GM12878 (cell line): ENCODE measurements around the gene CNTNAP2. TPM values are rescaled to one million over a fixed set of nuclear protein-coding genes. Genes with fewer than 3 reads are reported as not detected.

Experiments used
- ATAC-seq: fragments of 200-7000 bp; cut with Tn5 transposase; 3 replicates; pipeline ENCODE4 v1.9.1; 2020; ENCODE audit warnings: mild to moderate bottlenecking, moderate library complexity
- BruUV-seq: library from RNA; stranded (reverse); fragments of 400-500 nt; replicated peaks from 2 replicates; lab custom pipeline; 2021; lab: Mats Ljungman, UMichigan
- CTCF ChIA-PET: fragments of 300-600 bp; sonication (Branson Sonifier 250); formaldehyde crosslinking; extraction: SDS; loops from one replicate; lab custom pipeline; 2021; ENCODE audit warnings: inconsistent platforms; lab: Yijun Ruan, JAX
- POLR2A ChIA-PET: fragments of 350-600 bp; formaldehyde crosslinking; extraction: SDS; loops from one replicate; lab custom pipeline; 2021; ENCODE audit warnings: inconsistent platforms; lab: Charles Lee
- RAD21 ChIA-PET: fragments of 300-600 bp; sonication (Branson Sonifier 250); formaldehyde crosslinking; loops from one replicate; lab custom pipeline; 2023; ENCODE audit warnings: antibody characterized with exemption; ENCODE audit not compliant: unreplicated experiment; lab: Charles Lee
- SMC1A ChIA-PET: fragments of 300-600 bp; sonication (Branson Sonifier 250); formaldehyde crosslinking; loops from one replicate; lab custom pipeline; 2023; ENCODE audit not compliant: unreplicated experiment, uncharacterized antibody; lab: Charles Lee
- DNase-seq: peaks from one replicate; pipeline ENCODE4 v3.0.0-alpha.2; 2011; ENCODE audit warnings: low read depth, low spot score
- FAIRE-seq: peaks from 3 replicates; lab custom pipeline; 2011; peaks lifted over from hg19 to GRCh38; lab: Jason Lieb, UNC
- H2AFZ ChIP-seq: 2 replicates; pipeline ENCODE4 v1.6.0; 2011; ENCODE audit warnings: low read depth, low read length, control low read depth; ENCODE audit not compliant: control insufficient read depth
- H3K27ac ChIP-seq: 2 replicates; pipeline ENCODE4 v1.5.1; 2011; ENCODE audit warnings: control low read depth; ENCODE audit not compliant: control insufficient read depth, insufficient read depth
- H3K27me3 ChIP-seq, 2 experiments: replicated peaks in 1 of 2; 2 replicates each; pipeline versions ENCODE4 v1.6.0 to v1.6.1; 2011; ENCODE audit warnings: low read length in 1 of 2; ENCODE audit not compliant: control insufficient read depth in 2 of 2, insufficient read depth in 2 of 2
- H3K36me3 ChIP-seq, 2 experiments: 2 replicates each; pipeline ENCODE4 v1.5.1; 2011; ENCODE audit warnings: low read length in 1 of 2; ENCODE audit not compliant: control insufficient read depth in 2 of 2, insufficient read depth in 2 of 2
- H3K4me1 ChIP-seq: 2 replicates; pipeline ENCODE4 v1.6.1; 2011; ENCODE audit warnings: mild to moderate bottlenecking, low read length, moderate library complexity, mixed read lengths; ENCODE audit not compliant: control insufficient read depth, insufficient read depth
- H3K4me2 ChIP-seq: 2 replicates; pipeline ENCODE4 v1.6.0; 2011; ENCODE audit warnings: control low read depth; ENCODE audit not compliant: control insufficient read depth, insufficient read depth
- H3K4me3 ChIP-seq: fragments of 200-600 bp; sonication (generic); 2 replicates; pipeline ENCODE4 v1.5.1; 2016
- H3K79me2 ChIP-seq: 2 replicates; pipeline ENCODE4 v1.6.0; 2011; ENCODE audit warnings: low read length; ENCODE audit not compliant: control insufficient read depth, insufficient read depth
- H3K9ac ChIP-seq: 2 replicates; pipeline ENCODE4 v1.8.0; 2011; ENCODE audit warnings: low read length, control low read depth, mixed read lengths; ENCODE audit not compliant: control insufficient read depth, insufficient read depth
- H3K9me3 ChIP-seq: replicated peaks from 3 replicates; pipeline ENCODE4 v1.5.1; 2011; ENCODE audit warnings: mild to moderate bottlenecking, low read length; ENCODE audit not compliant: control insufficient read depth, insufficient read depth
- H4K20me1 ChIP-seq: 2 replicates; pipeline ENCODE4 v1.6.0; 2011; ENCODE audit not compliant: control insufficient read depth, insufficient read depth
- ASH2L ChIP-seq: fragments of 300-600, 200-600 bp; sonication (generic); IDR thresholded peaks from 2 replicates; pipeline ENCODE4 v1.6.1; 2017; ENCODE audit warnings: low read depth, mild to moderate bottlenecking, borderline replicate concordance
- ATF7 ChIP-seq: fragments of 450-650 bp; IDR thresholded peaks from 2 replicates; pipeline ENCODE4 v1.6.1; 2016; ENCODE audit warnings: low read depth, mild to moderate bottlenecking
- CBFB ChIP-seq: IDR thresholded peaks from 2 replicates; pipeline ENCODE4 v1.6.1; 2016; ENCODE audit warnings: antibody characterized with exemption, low read depth
- CEBPB ChIP-seq, 2 experiments: fragments of 150-350 bp in 1 of 2; IDR thresholded peaks; 2 replicates each; pipeline ENCODE4 v1.6.1; 2012 to 2014; ENCODE audit warnings: low read depth in 2 of 2, low read length in 2 of 2, borderline replicate concordance in 1 of 2, inconsistent platforms in 1 of 2
- CREM ChIP-seq: IDR thresholded peaks from 2 replicates; pipeline ENCODE4 v1.6.1; 2014; ENCODE audit warnings: antibody characterized with exemption, low read depth
- ESRRA ChIP-seq: IDR thresholded peaks from 2 replicates; pipeline ENCODE4 v1.6.1; 2012; ENCODE audit warnings: mild to moderate bottlenecking, low read length, improper control_type of control experiment
- GATAD2B ChIP-seq: fragments of 450-650 bp; conservative IDR thresholded peaks from 2 replicates; pipeline ENCODE4 v1.6.1; 2017; ENCODE audit warnings: low read depth, mild to moderate bottlenecking, moderate library complexity
- IKZF2 ChIP-seq, 2 experiments: fragments of 450-650 bp; IDR thresholded peaks; 2 replicates each; pipeline ENCODE4 v1.6.1; 2017; ENCODE audit warnings: mild to moderate bottlenecking in 2 of 2, moderate library complexity in 2 of 2
- MEF2A ChIP-seq: IDR thresholded peaks from 2 replicates; pipeline ENCODE4 v1.6.1; 2011; ENCODE audit warnings: low read depth, mild to moderate bottlenecking, low read length, moderate library complexity; ENCODE audit not compliant: insufficient read depth
- NFYA ChIP-seq: IDR thresholded peaks from 2 replicates; pipeline ENCODE4 v1.6.1; 2011; ENCODE audit warnings: low read depth, mild to moderate bottlenecking, low read length, improper control_type of control experiment, borderline replicate concordance
- RFX5 ChIP-seq: IDR thresholded peaks from 2 replicates; pipeline ENCODE4 v1.6.1; 2011; ENCODE audit warnings: low read depth, low read length, improper control_type of control experiment
- SMAD1 ChIP-seq: fragments of 450-650 bp; IDR thresholded peaks from 2 replicates; pipeline ENCODE4 v1.6.1; 2018; ENCODE audit warnings: mild to moderate bottlenecking, low read depth; ENCODE audit not compliant: partially characterized antibody
- ZNF592 ChIP-seq: fragments of 450-650 bp; IDR thresholded peaks from 2 replicates; pipeline ENCODE4 v1.6.1; 2017; ENCODE audit warnings: mild to moderate bottlenecking, moderate library complexity
- WGBS: methylation state at CpG from one replicate; pipeline ENCODE4 v1.1.6; 2016; ENCODE audit warnings: low lambda C conversion rate; ENCODE audit not compliant: insufficient replicate concordance, insufficient coverage; ENCODE audit errors: missing lambda C conversion rate; 5-methylcytosine and 5-hydroxymethylcytosine counted together
- in situ Hi-C: fragments of 300-500 bp; cut with MboI; formaldehyde crosslinking; loops from 9 replicates; pipeline ENCODE4 v1.14.3; 2018; ENCODE audit warnings: mixed read lengths
- intact Hi-C: fragments of 100-400 bp; cut with micrococcal nuclease; formaldehyde crosslinking; loops from one replicate; pipeline ENCODE4 v1.14.2; 2022; ENCODE audit not compliant: unreplicated experiment
- polyA plus RNA-seq, 11 experiments: library from polyadenylated mRNA; depleted of rRNA in 4 of 11; unstranded in 6 of 11; stranded (reverse) in 5 of 11; fragments of >200 nt; fragmentation: Nextera tagmentation in 4 of 11; fragmentation: Illumina TruSeq in 1 of 11; extraction: Ambion mirVana in 4 of 11; extraction: Trizol in 1 of 11; gene quantifications; 1 replicate in 1 of 11; 2 replicates in 10 of 11; pipeline versions ENCODE4 v1.2.1 to v1.2.3, GENCODE V29; 2011 to 2016; ENCODE audit warnings: inconsistent platforms in 2 of 11, missing spikeins in 2 of 11, low read depth in 1 of 11
- total RNA-seq, 4 experiments: library from RNA; depleted of rRNA in 3 of 4; stranded (reverse); fragments of >200 nt in 3 of 4; fragmentation: Illumina TruSeq in 1 of 4; extraction: Trizol in 1 of 4; gene quantifications; 2 replicates each; pipeline versions ENCODE4 v1.2.1 to v1.2.3, GENCODE V29; 2013 to 2021
- TF ChIP-seq, protein P1 (sequence below): fragments of 450-650 bp; IDR thresholded peaks from 2 replicates; pipeline ENCODE4 v1.6.1; 2017; ENCODE audit warnings: borderline replicate concordance
- TF ChIP-seq, protein P2 (sequence below): IDR thresholded peaks from 2 replicates; pipeline ENCODE4 v1.6.1; 2011; ENCODE audit warnings: borderline replicate concordance, low read depth, mild to moderate bottlenecking, moderate library complexity, low read length; ENCODE audit not compliant: insufficient read depth, poor library complexity, severe bottlenecking

CNTNAP2 gene
- total and polyA plus RNA-seq, 10 of the 15 experiments (the other 5 are each of a cell fraction or from before 2014, with no cell fraction given) = 0.03 to 0.08 (median 0.03) TPM; not detected in 7

GRCh38 chr7:148395352-148395811 is 2278.8 kb downstream of the CNTNAP2 start (continued):
- no peak for TF ChIP-seq ASH2L
- no peak for TF ChIP-seq MEF2A
- no peak for TF ChIP-seq ESRRA
- TF ChIP-seq, all 136 proteins: peak for 0

DNA sequence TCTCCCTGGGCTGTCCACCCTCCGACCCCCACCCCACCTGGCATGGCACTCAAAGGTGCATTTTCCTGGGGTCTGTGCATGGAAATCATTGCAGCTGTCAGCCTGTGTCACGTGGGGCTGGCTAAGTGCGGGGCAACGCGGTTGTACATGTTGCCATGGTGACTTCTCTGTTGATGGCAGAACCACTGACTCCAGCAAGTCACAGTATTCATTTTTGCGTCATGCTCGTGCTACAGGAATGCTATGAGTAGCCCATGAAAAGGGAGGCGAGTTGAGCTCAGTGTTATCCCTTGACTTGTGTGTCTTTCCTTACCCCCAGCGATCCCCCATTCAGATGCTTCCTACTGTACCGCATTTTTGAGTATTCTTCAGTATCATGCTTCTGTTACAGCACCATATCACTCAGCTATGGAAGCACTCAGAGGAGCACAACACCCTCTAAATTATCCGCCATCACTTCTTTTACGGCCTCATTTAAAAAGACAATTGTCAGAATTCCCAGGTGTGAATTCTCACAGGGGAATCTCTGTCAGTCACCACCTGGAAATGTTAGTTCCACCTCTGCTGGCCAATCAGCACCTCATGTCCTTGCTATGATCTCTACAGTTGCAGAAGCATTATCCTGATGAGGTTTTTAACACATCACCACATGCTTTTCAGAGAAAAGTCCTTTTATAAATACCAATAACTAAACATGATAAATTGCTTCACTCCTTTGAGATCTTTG is 2279.6 kb downstream of the CNTNAP2 start:
- H3K4me2 ChIP-seq = no peak overlapping the region
- in situ Hi-C loops = no loop called here
- intact Hi-C loops = no loop called here
- ChIA-PET POLR2A (no interaction called here), CTCF (no interaction called here), RAD21 (no interaction called here), SMC1A (no interaction called here)
- DNase-seq (no peak), FAIRE-seq (no peak), ATAC-seq (no peak)
- H3K4me3 ChIP-seq = no peak overlapping the region
- no peaks in the 10 kb centered on the region for H3K36me3 ChIP-seq
- 80% methylated on average over 12 of the region's 12 CpGs for WGBS
- BruUV-seq = no TSS peak
- no peak overlapping the region for H2AFZ ChIP-seq
- no peaks in the 10 kb centered on the region for H4K20me1 ChIP-seq
- H3K9me3 ChIP-seq = no peaks in the 10 kb centered on the region
- peaks cover 9% of the 10 kb centered on the region for H3K4me1 ChIP-seq
- H3K9ac ChIP-seq = no peak overlapping the region
- no peaks in the 10 kb centered on the region for H3K79me2 ChIP-seq
- H3K27ac ChIP-seq = no peak overlapping the region
- no peaks in the 10 kb centered on the region for H3K27me3 ChIP-seq
- TF ChIP-seq, protein P1, sequence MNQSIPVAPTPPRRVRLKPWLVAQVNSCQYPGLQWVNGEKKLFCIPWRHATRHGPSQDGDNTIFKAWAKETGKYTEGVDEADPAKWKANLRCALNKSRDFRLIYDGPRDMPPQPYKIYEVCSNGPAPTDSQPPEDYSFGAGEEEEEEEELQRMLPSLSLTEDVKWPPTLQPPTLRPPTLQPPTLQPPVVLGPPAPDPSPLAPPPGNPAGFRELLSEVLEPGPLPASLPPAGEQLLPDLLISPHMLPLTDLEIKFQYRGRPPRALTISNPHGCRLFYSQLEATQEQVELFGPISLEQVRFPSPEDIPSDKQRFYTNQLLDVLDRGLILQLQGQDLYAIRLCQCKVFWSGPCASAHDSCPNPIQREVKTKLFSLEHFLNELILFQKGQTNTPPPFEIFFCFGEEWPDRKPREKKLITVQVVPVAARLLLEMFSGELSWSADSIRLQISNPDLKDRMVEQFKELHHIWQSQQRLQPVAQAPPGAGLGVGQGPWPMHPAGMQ = no peak
- TF ChIP-seq CEBPB (IDR thresholded peaks at IDR 0.05; ENCODE audit: borderline replicate concordance in 1 of 2, low read depth in 2 of 2, low read length in 2 of 2) (no peak), CBFB (no peak), ZNF592 (no peak), RFX5 (no peak), CREM (no peak), SMAD1 (no peak), ATF7 (no peak), GATAD2B (no peak), IKZF2 (IDR thresholded peaks at IDR 0.05) (no peak), NFYA (no peak)
- TF ChIP-seq, protein P2, sequence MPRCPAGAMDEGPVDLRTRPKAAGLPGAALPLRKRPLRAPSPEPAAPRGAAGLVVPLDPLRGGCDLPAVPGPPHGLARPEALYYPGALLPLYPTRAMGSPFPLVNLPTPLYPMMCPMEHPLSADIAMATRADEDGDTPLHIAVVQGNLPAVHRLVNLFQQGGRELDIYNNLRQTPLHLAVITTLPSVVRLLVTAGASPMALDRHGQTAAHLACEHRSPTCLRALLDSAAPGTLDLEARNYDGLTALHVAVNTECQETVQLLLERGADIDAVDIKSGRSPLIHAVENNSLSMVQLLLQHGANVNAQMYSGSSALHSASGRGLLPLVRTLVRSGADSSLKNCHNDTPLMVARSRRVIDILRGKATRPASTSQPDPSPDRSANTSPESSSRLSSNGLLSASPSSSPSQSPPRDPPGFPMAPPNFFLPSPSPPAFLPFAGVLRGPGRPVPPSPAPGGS = no peak
